ENCODE results near the gene SERPINF2. TPM values are rescaled to one million over a fixed set of nuclear protein-coding genes. Genes with fewer than 3 reads are reported as not detected.

SERPINF2 gene
- total RNA-seq, 1 donor from 2014 or later: 20.6 TPM

GRCh38 chr17:1727876-1728630, 14.6 kb upstream of the SERPINF2 start:
- DNase-seq (ENCODE audit: low spot score in 2 of 2): no peak
- Histone ChIP-seq H3K9me3 (no peaks in the 10 kb centered on the region), H3K36me3 (peaks cover 15 to 45% of the 10 kb centered on the region in 2 donors), H3K27me3 (no peaks in the 10 kb centered on the region), H3K4me1 (peaks cover 8 to 18% of the 10 kb centered on the region in 2 donors), H3K27ac (no peak overlapping the region), H3K4me3 (no peak overlapping the region)
- TF ChIP-seq CTCF (IDR thresholded peaks at IDR 0.05): no peak
- intact Hi-C loops (cut with DNase I): no loop called here

GRCh38 chr17:1729966-1730325, 12.7 kb upstream of the SERPINF2 start:
- peaks cover 0 to 7% of the 10 kb centered on the region in 2 donors for H3K4me1 ChIP-seq

GRCh38 chr17:1730326-1731193, 12.1 kb upstream of the SERPINF2 start:
- peaks cover 24 to 65% of the 10 kb centered on the region in 2 donors for H3K36me3 ChIP-seq
- H3K27me3 ChIP-seq: no peaks in the 10 kb centered on the region
- peak overlapping the region; percentile 15 to 79 for H3K27ac ChIP-seq
- no peak for TF ChIP-seq CTCF (IDR thresholded peaks at IDR 0.05)
- H3K4me1 ChIP-seq: peaks cover 0 to 1% of the 10 kb centered on the region in 2 donors
- no peak overlapping the region for H3K4me3 ChIP-seq
- peak in 1 of 2 donors; percentile 85 for DNase-seq (ENCODE audit: low spot score in 2 of 2)
- intact Hi-C loops (cut with DNase I): no loop called here
- no peaks in the 10 kb centered on the region for H3K9me3 ChIP-seq

More at GRCh38 chr17:1729966-1730325, 12.7 kb upstream of the SERPINF2 start:
- Histone ChIP-seq H3K4me3 (no peak overlapping the region), H3K27me3 (no peaks in the 10 kb centered on the region), H3K9me3 (no peaks in the 10 kb centered on the region), H3K27ac (no peak overlapping the region), H3K36me3 (peaks cover 24 to 60% of the 10 kb centered on the region in 2 donors)
- no peak for DNase-seq (ENCODE audit: low spot score in 2 of 2)
- intact Hi-C loops (cut with DNase I): no loop called here
- TF ChIP-seq CTCF (IDR thresholded peaks at IDR 0.05): no peak

- DNase-seq (ENCODE audit: low spot score in 2 of 2): no peak
- no peaks in the 10 kb centered on the region for H3K27me3 ChIP-seq
- no peak for TF ChIP-seq CTCF (IDR thresholded peaks at IDR 0.05)
- intact Hi-C loops (cut with DNase I): no loop called here
- H3K27ac ChIP-seq: peak overlapping the region in 1 of 2 donors; percentile 79
- peaks cover 27 to 66% of the 10 kb centered on the region in 2 donors for H3K36me3 ChIP-seq
- H3K4me1 ChIP-seq: no peaks in the 10 kb centered on the region
- H3K9me3 ChIP-seq: no peaks in the 10 kb centered on the region
- H3K4me3 ChIP-seq: no peak overlapping the region
These were observed 11.5 kb upstream of the SERPINF2 start for GRCh38 chr17:1731194-1731506.

GRCh38 chr17:1732241-1732832, 10.3 kb upstream of the SERPINF2 start:
- TF ChIP-seq CTCF (IDR thresholded peaks at IDR 0.05): no peak
- no peaks in the 10 kb centered on the region for H3K9me3 ChIP-seq
- H3K27me3 ChIP-seq: no peaks in the 10 kb centered on the region
- no peak for DNase-seq (ENCODE audit: low spot score in 2 of 2)
- H3K4me1 ChIP-seq: no peaks in the 10 kb centered on the region
- H3K27ac ChIP-seq: no peak overlapping the region
- no peak overlapping the region for H3K4me3 ChIP-seq
- intact Hi-C loops (cut with DNase I): no loop called here
- H3K36me3 ChIP-seq: peaks cover 26 to 62% of the 10 kb centered on the region in 2 donors

Data from ascending aorta (tissue), 2 donors.